Fibroblast of villous mesenchyme (primary cell): ENCODE measurements around the gene SPATA18. TPM values are rescaled to one million over a fixed set of nuclear protein-coding genes. Genes with fewer than 3 reads are reported as not detected.
"Not testable (repeated sequence)": the region's sequence is repeated elsewhere in the genome, so short reads cannot be mapped to it uniquely, and the experiment has no call there.

ENCODE experiments used
- DNase-seq: peaks from one replicate; pipeline ENCODE4 v3.0.0-alpha.2; 2010; ENCODE audit warnings: low read depth
- H3K4me3 ChIP-seq: 2 replicates; pipeline ENCODE4 v1.5.1; 2011; ENCODE audit warnings: low read depth, mild to moderate bottlenecking, low read length
- total RNA-seq: library from RNA; depleted of rRNA; stranded (reverse); fragments of >200 nt; gene quantifications from 2 replicates; pipeline ENCODE4 v1.2.3, GENCODE V29; 2012
- TF ChIP-seq, protein P1 (sequence below): IDR thresholded peaks from 2 replicates; pipeline ENCODE4 v1.5.1; 2012; ENCODE audit warnings: low read depth, mild to moderate bottlenecking, low read length; ENCODE audit not compliant: insufficient read depth

SPATA18 gene
- total RNA-seq, 1 donor: 18.1 TPM

DNA sequence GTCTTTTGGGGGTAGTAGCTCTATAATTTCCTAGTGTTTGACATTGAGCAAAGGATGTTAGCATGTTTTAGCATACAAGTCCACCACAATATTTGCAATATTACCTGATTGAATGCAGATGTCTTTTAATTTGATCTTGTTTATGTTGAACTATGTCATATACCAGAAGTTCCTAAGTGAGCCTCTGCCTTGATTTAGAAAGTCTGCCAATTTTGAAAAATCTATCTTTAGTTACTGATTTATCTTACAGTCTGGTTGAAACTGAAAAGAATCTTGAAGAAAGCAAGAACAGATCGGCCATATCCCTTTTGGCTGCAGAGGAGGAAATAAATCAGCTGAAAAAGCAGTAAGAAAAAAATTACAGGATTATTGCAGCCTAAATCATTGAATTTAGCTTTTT is 18.5 kb downstream of the SPATA18 start:
- DNase-seq: peak; percentile 10
- TF ChIP-seq, protein P1, sequence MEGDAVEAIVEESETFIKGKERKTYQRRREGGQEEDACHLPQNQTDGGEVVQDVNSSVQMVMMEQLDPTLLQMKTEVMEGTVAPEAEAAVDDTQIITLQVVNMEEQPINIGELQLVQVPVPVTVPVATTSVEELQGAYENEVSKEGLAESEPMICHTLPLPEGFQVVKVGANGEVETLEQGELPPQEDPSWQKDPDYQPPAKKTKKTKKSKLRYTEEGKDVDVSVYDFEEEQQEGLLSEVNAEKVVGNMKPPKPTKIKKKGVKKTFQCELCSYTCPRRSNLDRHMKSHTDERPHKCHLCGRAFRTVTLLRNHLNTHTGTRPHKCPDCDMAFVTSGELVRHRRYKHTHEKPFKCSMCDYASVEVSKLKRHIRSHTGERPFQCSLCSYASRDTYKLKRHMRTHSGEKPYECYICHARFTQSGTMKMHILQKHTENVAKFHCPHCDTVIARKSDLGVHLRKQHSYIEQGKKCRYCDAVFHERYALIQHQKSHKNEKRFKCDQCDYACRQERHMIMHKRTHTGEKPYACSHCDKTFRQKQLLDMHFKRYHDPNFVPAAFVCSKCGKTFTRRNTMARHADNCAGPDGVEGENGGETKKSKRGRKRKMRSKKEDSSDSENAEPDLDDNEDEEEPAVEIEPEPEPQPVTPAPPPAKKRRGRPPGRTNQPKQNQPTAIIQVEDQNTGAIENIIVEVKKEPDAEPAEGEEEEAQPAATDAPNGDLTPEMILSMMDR: no peak
- H3K4me3 ChIP-seq: no peak overlapping the region

- TF ChIP-seq, protein P1: no peak
- no peak overlapping the region for H3K4me3 ChIP-seq
- no peak for DNase-seq
Observed at GRCh38 chr4:52071791-52072546, 20.9 kb downstream of the SPATA18 start.

DNA sequence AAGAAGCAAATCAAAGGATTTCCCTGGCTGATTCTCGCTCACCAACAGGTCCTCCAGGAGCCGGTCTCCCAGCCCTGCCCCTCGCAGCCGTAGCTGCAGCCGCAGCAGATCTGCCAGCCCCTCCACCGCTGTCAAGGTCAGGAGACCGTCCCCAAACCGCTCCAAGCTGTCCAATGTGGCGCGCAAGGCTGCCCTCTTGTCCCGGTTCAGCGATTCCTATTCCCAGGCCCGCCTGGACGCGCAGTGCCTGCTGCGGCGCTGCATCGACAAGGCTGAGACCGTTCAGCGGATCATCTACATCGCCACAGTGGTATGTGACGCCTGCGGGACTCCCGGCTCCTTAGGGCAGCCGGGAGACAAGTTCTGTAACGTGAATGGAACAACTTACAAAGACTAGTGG is 25.6 kb downstream of the SPATA18 start:
- TF ChIP-seq, protein P1: no peak
- peak; percentile 6 for DNase-seq
- H3K4me3 ChIP-seq: no peak overlapping the region

DNA sequence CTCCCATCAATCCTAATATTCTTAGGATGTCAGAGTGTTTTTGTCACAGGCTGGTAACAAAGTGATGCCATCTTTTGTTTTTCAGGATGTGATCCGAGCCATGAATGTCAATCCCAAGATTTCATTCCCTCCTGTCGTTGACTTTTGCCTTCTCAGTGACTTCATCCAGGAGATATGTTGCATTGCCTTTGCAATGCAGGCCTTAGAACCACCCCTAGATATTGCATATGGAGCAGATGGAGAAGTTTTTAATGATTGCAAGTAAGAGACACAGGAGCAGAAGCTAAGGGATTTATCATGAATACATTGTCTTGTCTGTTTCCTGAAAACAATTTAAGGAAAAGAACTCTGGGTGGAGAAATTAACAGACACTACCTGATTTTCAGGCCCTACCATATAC is 28.6 kb downstream of the SPATA18 start:
- DNase-seq: no peak
- TF ChIP-seq, protein P1: no peak
- H3K4me3 ChIP-seq: no peak overlapping the region

DNA sequence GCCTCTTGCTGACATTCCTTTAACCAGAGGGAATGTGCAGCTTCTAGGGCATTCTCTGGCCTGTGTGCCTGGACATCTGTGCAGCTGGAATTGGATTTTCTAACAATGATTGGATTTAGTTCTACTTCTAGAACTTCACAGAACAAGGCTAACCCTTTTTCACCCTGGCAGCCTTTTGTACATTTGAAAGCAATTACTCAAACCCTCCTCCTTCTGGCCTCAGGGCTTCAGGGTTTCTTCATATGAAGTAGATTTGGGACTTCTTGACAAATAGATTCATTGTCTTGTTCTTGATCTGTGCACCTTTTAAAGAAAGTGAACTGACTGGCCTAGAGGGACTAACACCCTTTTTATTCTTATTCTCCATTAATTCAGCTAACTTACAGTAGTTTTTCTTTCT is 30.1 kb downstream of the SPATA18 start:
- no peak overlapping the region for H3K4me3 ChIP-seq
- TF ChIP-seq, protein P1: no peak
- no peak for DNase-seq

- not testable (repeated sequence) for H3K4me3 ChIP-seq, DNase-seq
Observed at GRCh38 chr4:52086425-52086824, 35.3 kb downstream of the SPATA18 start.

GRCh38 chr4:52091801-52092200 is 40.7 kb downstream of the SPATA18 start:
- no peak overlapping the region for H3K4me3 ChIP-seq
- TF ChIP-seq, protein P1: no peak
- peak; percentile 67 for DNase-seq
